ENCODE data around the gene COTL1. TPM values are rescaled to one million over a fixed set of nuclear protein-coding genes. Genes with fewer than 3 reads are reported as not detected.

Gene COTL1
- total RNA-seq, 1 experiment from 2014 or later: 408 TPM

GRCh38 chr16:84557059-84557458 lies 60.8 kb downstream of the COTL1 start:
- ChIA-PET POLR2A (ENCODE audit: unreplicated experiment) (no interaction called here), CTCF (no interaction called here)
- TF ChIP-seq CTCF (conservative IDR thresholded peaks at IDR 0.05; ENCODE audit: low read depth, low read length) (no peak), EZH2phosphoT487 (IDR thresholded peaks at IDR 0.05; ENCODE audit: borderline replicate concordance, low read length) (no peak), EZH2 (IDR thresholded peaks at IDR 0.05; ENCODE audit: low read length, unreplicated experiment) (no peak)
- Histone ChIP-seq H3K79me2 (ENCODE audit: low read length) (no peaks in the 10 kb centered on the region), H3K4me3 (ENCODE audit: low read length) (no peak overlapping the region), H3K9ac (ENCODE audit: low read length) (no peak overlapping the region), H3K4me1 (ENCODE audit: insufficient read depth, low read length) (0 out of 2 replicates have a peak, but pooled peaks cover 6% of the 10 kb centered on the region), H3K9me3 (ENCODE audit: low read length) (no peaks in the 10 kb centered on the region), H3K27me3 (ENCODE audit: low read length) (no peaks in the 10 kb centered on the region), H2AFZ (ENCODE audit: low read length) (no peak overlapping the region), H3K36me3 (ENCODE audit: low read depth, low read length) (no peaks in the 10 kb centered on the region; the same call in 1 of the 2 replicates), H4K20me1 (ENCODE audit: low read length) (no peaks in the 10 kb centered on the region), H3K9me2 (replicated peaks; ENCODE audit: low read length) (no peaks in the 10 kb centered on the region), H3K27ac (ENCODE audit: low read length) (no peak overlapping the region), H3K4me2 (ENCODE audit: low read length) (no peak overlapping the region), H3F3A (ENCODE audit: low read length, unreplicated experiment) (no peaks in the 10 kb centered on the region)
- ATAC-seq: no peak
- BruUV-seq (replicated peaks): no TSS peak
- no peak for DNase-seq
- intact Hi-C loops (cut with micrococcal nuclease): no loop called here

GRCh38 chr16:84555418-84556196 lies 62.3 kb downstream of the COTL1 start:
- Histone ChIP-seq H3K4me1 (ENCODE audit: insufficient read depth, low read length) (0 out of 2 replicates have a peak, but pooled peaks cover 6% of the 10 kb centered on the region), H3K79me2 (ENCODE audit: low read length) (no peaks in the 10 kb centered on the region), H3K4me2 (ENCODE audit: low read length) (no peak overlapping the region), H3K36me3 (ENCODE audit: low read depth, low read length) (no peaks in the 10 kb centered on the region), H3K27me3 (ENCODE audit: low read length) (no peaks in the 10 kb centered on the region), H3K9me3 (ENCODE audit: low read length) (no peaks in the 10 kb centered on the region), H3K27ac (ENCODE audit: low read length) (no peak overlapping the region), H3K9me2 (replicated peaks; ENCODE audit: low read length) (no peaks in the 10 kb centered on the region), H3K9ac (ENCODE audit: low read length) (no peak overlapping the region), H2AFZ (ENCODE audit: low read length) (no peak overlapping the region), H4K20me1 (ENCODE audit: low read length) (no peaks in the 10 kb centered on the region), H3F3A (ENCODE audit: low read length, unreplicated experiment) (no peaks in the 10 kb centered on the region), H3K4me3 (ENCODE audit: low read length) (no peak overlapping the region)
- DNase-seq (peak; percentile 17), ATAC-seq (no peak)
- ChIA-PET POLR2A (ENCODE audit: unreplicated experiment) (no interaction called here), CTCF (no interaction called here)
- no peak for TF ChIP-seq EZH2phosphoT487 (IDR thresholded peaks at IDR 0.05; ENCODE audit: borderline replicate concordance, low read length)
- no peak for TF ChIP-seq EZH2 (IDR thresholded peaks at IDR 0.05; ENCODE audit: low read length, unreplicated experiment)
- TF ChIP-seq CTCF (conservative IDR thresholded peaks at IDR 0.05; ENCODE audit: low read depth, low read length): no peak
- no TSS peak for BruUV-seq (replicated peaks)
- intact Hi-C loops (cut with micrococcal nuclease): no loop called here

GRCh38 chr16:84554627-84555328 lies 63.1 kb downstream of the COTL1 start:
- no peaks in the 10 kb centered on the region for H3F3A ChIP-seq (ENCODE audit: low read length, unreplicated experiment)
- DNase-seq: no peak
- BruUV-seq (replicated peaks): no TSS peak
- no peak overlapping the region for H3K4me3 ChIP-seq (ENCODE audit: low read length)
- TF ChIP-seq EZH2phosphoT487 (IDR thresholded peaks at IDR 0.05; ENCODE audit: borderline replicate concordance, low read length): no peak
- TF ChIP-seq CTCF (conservative IDR thresholded peaks at IDR 0.05; ENCODE audit: low read depth, low read length): no peak
- TF ChIP-seq EZH2 (IDR thresholded peaks at IDR 0.05; ENCODE audit: low read length, unreplicated experiment): no peak
- H4K20me1 ChIP-seq (ENCODE audit: low read length): no peaks in the 10 kb centered on the region
- no peak overlapping the region for H3K4me2 ChIP-seq (ENCODE audit: low read length)
- no peak overlapping the region for H3K27ac ChIP-seq (ENCODE audit: low read length)
- H3K79me2 ChIP-seq (ENCODE audit: low read length): no peaks in the 10 kb centered on the region
- intact Hi-C loops (cut with micrococcal nuclease): no loop called here
- POLR2A ChIA-PET (ENCODE audit: unreplicated experiment): no interaction called here
- no peaks in the 10 kb centered on the region for H3K36me3 ChIP-seq (ENCODE audit: low read depth, low read length)
- H3K27me3 ChIP-seq (ENCODE audit: low read length): no peaks in the 10 kb centered on the region
- H3K9me3 ChIP-seq (ENCODE audit: low read length): no peaks in the 10 kb centered on the region
- no peaks in the 10 kb centered on the region for H3K9me2 ChIP-seq (replicated peaks; ENCODE audit: low read length)
- H3K9ac ChIP-seq (ENCODE audit: low read length): no peak overlapping the region
- CTCF ChIA-PET: no interaction called here
- no peak for ATAC-seq
- H2AFZ ChIP-seq (ENCODE audit: low read length): no peak overlapping the region
- 0 out of 2 replicates have a peak, but pooled peaks cover 6% of the 10 kb centered on the region for H3K4me1 ChIP-seq (ENCODE audit: insufficient read depth, low read length)
